Fibroblast of mammary gland (primary cell): ENCODE data around the gene MYH8.

Source experiments
- DNase-seq: peaks from one replicate; pipeline ENCODE4 v3.0.0-alpha.2; 2010; ENCODE audit warnings: low read depth
- H3K4me3 ChIP-seq: 2 replicates; pipeline ENCODE4 v1.5.1; 2011; ENCODE audit warnings: low read depth, mild to moderate bottlenecking, low read length, moderate library complexity; ENCODE audit not compliant: control insufficient read depth
- CTCF ChIP-seq: conservative IDR thresholded peaks from 2 replicates; pipeline ENCODE4 v1.5.1; 2011; ENCODE audit warnings: low read depth, low read length, inconsistent platforms; ENCODE audit not compliant: control insufficient read depth, insufficient read depth

The MYH8 gene

DNA sequence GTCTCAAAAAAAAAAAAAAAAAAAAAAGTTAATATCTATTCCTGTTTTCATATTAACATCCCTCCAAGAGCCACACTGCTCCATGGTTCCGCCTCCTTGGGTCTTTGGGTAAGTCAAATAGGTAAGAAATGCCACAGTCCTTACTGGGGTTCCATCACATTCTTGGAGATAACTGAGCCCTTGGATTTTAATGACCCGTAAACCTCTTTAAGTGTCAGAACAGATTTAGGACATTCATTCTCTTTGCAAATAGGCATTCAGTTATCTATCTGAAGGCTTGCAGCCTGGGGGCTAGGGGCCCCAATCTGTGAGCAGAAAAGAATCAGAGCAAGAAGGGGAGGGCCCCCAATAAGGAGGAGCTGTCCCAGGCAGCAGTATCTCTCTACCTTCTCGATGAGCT lies 76.9 kb downstream of the MYH8 start:
- no peak for DNase-seq
- H3K4me3 ChIP-seq, result no peak overlapping the region
- no peak for TF ChIP-seq CTCF
